Tibial nerve (tissue), 4 donors: ENCODE measurements around the gene TEAD2. TPM values are rescaled to one million over a fixed set of nuclear protein-coding genes. Genes with fewer than 3 reads are reported as not detected.

Experiments
- DNase-seq, 2 donors: peaks; one replicate each; pipeline ENCODE4 v3.0.0-alpha.2; 2019; ENCODE audit warnings: low spot score in 2 of 2
- H3K27ac ChIP-seq, 4 donors: fragments of 200-600 bp; sonication (generic) in 3 of 4; one replicate each; pipeline ENCODE4 v1.5.1; 2017 to 2019; ENCODE audit warnings: mild to moderate bottlenecking in 1 of 4
- H3K27me3 ChIP-seq, 2 donors: fragments of 200-600 bp; sonication (generic) in 1 of 2; one replicate each; pipeline versions ENCODE4 v1.5.1 to v1.6.0; 2017 to 2019
- H3K36me3 ChIP-seq, 3 donors: fragments of 200-600 bp; sonication (generic); one replicate each; pipeline ENCODE4 v1.5.1; 2018 to 2019
- H3K4me1 ChIP-seq, 4 donors: fragments of 200-600 bp; sonication (generic) in 3 of 4; one replicate each; pipeline ENCODE4 v1.5.1; 2017 to 2019
- H3K4me3 ChIP-seq, 4 donors: fragments of 200-600 bp; sonication (generic) in 3 of 4; one replicate each; pipeline ENCODE4 v1.5.1; 2017 to 2019; ENCODE audit warnings: mild to moderate bottlenecking in 1 of 4, moderate library complexity in 1 of 4
- H3K9me3 ChIP-seq, 4 donors: fragments of 200-600 bp; sonication (generic) in 3 of 4; one replicate each; pipeline ENCODE4 v1.5.1; 2017 to 2019
- CTCF ChIP-seq, 5 experiments: fragments of 200-600 bp in 3 of 5; fragments of 450-650 bp in 2 of 5; sonication (generic) in 3 of 5; IDR thresholded peaks; one replicate each; pipeline ENCODE4 v1.5.1; 2016 to 2019; ENCODE audit warnings: antibody characterized with exemption in 5 of 5, mild to moderate bottlenecking in 3 of 5, moderate library complexity in 2 of 5
- EP300 ChIP-seq, 2 donors: sonication (generic); formaldehyde crosslinking; IDR thresholded peaks; one replicate each; pipeline ENCODE4 v1.6.1; 2017; ENCODE audit warnings: antibody characterized with exemption in 2 of 2, mild to moderate bottlenecking in 1 of 2
- POLR2A ChIP-seq, 2 donors: fragments of 450-650 bp; IDR thresholded peaks; one replicate each; pipeline ENCODE4 v1.6.1; 2017; ENCODE audit warnings: antibody characterized with exemption in 2 of 2, mild to moderate bottlenecking in 2 of 2, moderate library complexity in 2 of 2
- WGBS, 2 donors: methylation state at CpG; one replicate each; pipeline ENCODE4 v1.1.5; 2018; 5-methylcytosine and 5-hydroxymethylcytosine counted together
- total RNA-seq, 4 donors: library from RNA; depleted of rRNA; stranded (reverse); fragments of >200 nt; gene quantifications; one replicate each; pipeline ENCODE4 v1.1.0, GENCODE V29; 2016

TEAD2 gene
- total RNA-seq, 4 donors from 2014 or later: 17.8 to 39.0 (median 21.4) TPM

- no peak for DNase-seq
- H3K27ac ChIP-seq: no peak overlapping the region
- no peak for TF ChIP-seq CTCF (IDR thresholded peaks at IDR 0.05)
- TF ChIP-seq EP300 (IDR thresholded peaks at IDR 0.05): no peak
- TF ChIP-seq POLR2A (IDR thresholded peaks at IDR 0.05): no peak
- 29 to 37% methylated on average over 34 of the region's 34 CpGs for WGBS, 2 donors
- H3K36me3 ChIP-seq: peaks cover 0 to 25% (median 0%) of the 10 kb centered on the region in 3 donors
- H3K27me3 ChIP-seq: peaks cover 0 to 17% of the 10 kb centered on the region in 2 donors
- peaks cover 0 to 37% (median 8%) of the 10 kb centered on the region in 4 donors for H3K4me1 ChIP-seq
- H3K9me3 ChIP-seq: no peaks in the 10 kb centered on the region
- H3K4me3 ChIP-seq: peak overlapping the region in 1 of 4 donors; percentile 58
These were observed 24.1 kb downstream of the TEAD2 start for GRCh38 chr19:49338023-49338677.

GRCh38 chr19:49337267-49338022 is 24.8 kb downstream of the TEAD2 start:
- Histone ChIP-seq H3K4me3 (no peak overlapping the region), H3K4me1 (peaks cover 0 to 37% (median 8%) of the 10 kb centered on the region in 4 donors), H3K36me3 (peaks cover 0 to 18% (median 0%) of the 10 kb centered on the region in 3 donors), H3K27me3 (peaks cover 0 to 17% of the 10 kb centered on the region in 2 donors), H3K27ac (no peak overlapping the region), H3K9me3 (no peaks in the 10 kb centered on the region)
- DNase-seq: no peak
- no peak for TF ChIP-seq EP300 (IDR thresholded peaks at IDR 0.05)
- no peak for TF ChIP-seq POLR2A (IDR thresholded peaks at IDR 0.05)
- TF ChIP-seq CTCF (IDR thresholded peaks at IDR 0.05): no peak
- WGBS, 2 donors: 65 to 66% methylated on average over 19 of the region's 19 CpGs

GRCh38 chr19:49336482-49337266 is 25.5 kb downstream of the TEAD2 start:
- Histone ChIP-seq H3K9me3 (no peaks in the 10 kb centered on the region), H3K27me3 (peaks cover 0 to 17% of the 10 kb centered on the region in 2 donors), H3K4me1 (peaks cover 0 to 37% (median 8%) of the 10 kb centered on the region in 4 donors), H3K4me3 (peak overlapping the region in 1 of 4 donors; percentile 52), H3K36me3 (peaks cover 0 to 11% (median 0%) of the 10 kb centered on the region in 3 donors), H3K27ac (peak overlapping the region in 1 of 4 donors; percentile 81)
- no peak for TF ChIP-seq POLR2A (IDR thresholded peaks at IDR 0.05)
- TF ChIP-seq CTCF (IDR thresholded peaks at IDR 0.05): no peak
- TF ChIP-seq EP300 (IDR thresholded peaks at IDR 0.05): no peak
- no peak for DNase-seq
- WGBS, 2 donors: 86 to 88% methylated on average over 9 to 10 of the region's 10 CpGs

- H3K4me1 ChIP-seq: peaks cover 0 to 37% (median 8%) of the 10 kb centered on the region in 4 donors
- H3K4me3 ChIP-seq: peak overlapping the region in 2 of 4 donors; percentile 41 to 52
- TF ChIP-seq POLR2A (IDR thresholded peaks at IDR 0.05) (no peak), EP300 (IDR thresholded peaks at IDR 0.05) (no peak), CTCF (IDR thresholded peaks at IDR 0.05) (no peak)
- no peak for DNase-seq
- H3K27ac ChIP-seq: peak overlapping the region in 2 of 4 donors; percentile 6 to 81
- peaks cover 0 to 11% (median 0%) of the 10 kb centered on the region in 3 donors for H3K36me3 ChIP-seq
- H3K9me3 ChIP-seq: no peaks in the 10 kb centered on the region
- H3K27me3 ChIP-seq: peaks cover 0 to 17% of the 10 kb centered on the region in 2 donors
- WGBS, 2 donors: 74 to 79% methylated on average over 13 to 14 of the region's 14 CpGs
These were observed 26.3 kb downstream of the TEAD2 start for GRCh38 chr19:49335784-49336481.
